GM04503 (cell line): ENCODE results near the gene AKAP9.
A peak's percentile ranks its signal among the peaks of the same experiment; 100 is the strongest.
"Not testable (repeated sequence)": the region's sequence is repeated elsewhere in the genome, so short reads cannot be mapped to it uniquely, and the experiment has no call there.

Source experiments
- DNase-seq: peaks from one replicate; pipeline ENCODE4 v3.0.0-alpha.2; 2012; ENCODE audit warnings: low read depth

The AKAP9 gene

GRCh38 chr7:91940572-91941341 is at the start of gene AKAP9:
Gene AKAP9 (plus strand): TSS chr7:91940862. CDS start chr7:91941100, 238 bp downstream.
- no peak for DNase-seq

- no peak for DNase-seq
These were observed 48.5 kb upstream of the AKAP9 start for GRCh38 chr7:91892099-91892705.

GRCh38 chr7:91892821-91893340 is 47.8 kb upstream of the AKAP9 start:
- no peak for DNase-seq

- not testable (repeated sequence) for DNase-seq
These were observed 47.0 kb upstream of the AKAP9 start for GRCh38 chr7:91893699-91894098.

GRCh38 chr7:91894781-91895480 is 45.7 kb upstream of the AKAP9 start:
- no peak for DNase-seq

GRCh38 chr7:91898240-91898992 is 42.2 kb upstream of the AKAP9 start:
- DNase-seq = no peak

- DNase-seq = no peak
These were observed 41.1 kb upstream of the AKAP9 start for GRCh38 chr7:91899563-91899962.

GRCh38 chr7:91910171-91910570 is 30.5 kb upstream of the AKAP9 start:
- no peak for DNase-seq

- DNase-seq = no peak
These were observed 29.5 kb upstream of the AKAP9 start for GRCh38 chr7:91911121-91911520.

GRCh38 chr7:91912494-91912893 is 28.2 kb upstream of the AKAP9 start:
- DNase-seq = no peak

- peak; percentile 42 for DNase-seq
These were observed 27.1 kb upstream of the AKAP9 start for GRCh38 chr7:91913612-91914011.

GRCh38 chr7:91915401-91916050 is 25.1 kb upstream of the AKAP9 start:
- DNase-seq = no peak

GRCh38 chr7:91916051-91916440 is 24.6 kb upstream of the AKAP9 start:
- DNase-seq = no peak

GRCh38 chr7:91918356-91918755 is 22.3 kb upstream of the AKAP9 start:
- DNase-seq = no peak

GRCh38 chr7:91922857-91923256 is 17.8 kb upstream of the AKAP9 start:
- DNase-seq = no peak

- no peak for DNase-seq
These were observed 12.8 kb upstream of the AKAP9 start for GRCh38 chr7:91927912-91928311.

- no peak for DNase-seq
These were observed 11.2 kb upstream of the AKAP9 start for GRCh38 chr7:91929463-91929862.

GRCh38 chr7:91940171-91940570 is 491 bp upstream of the AKAP9 start:
- no peak for DNase-seq

GRCh38 chr7:91941450-91941849 is 788 bp downstream of the AKAP9 start:
- DNase-seq = no peak

GRCh38 chr7:91942312-91942711 is 1.6 kb downstream of the AKAP9 start:
- DNase-seq = no peak

GRCh38 chr7:91944970-91945369 is 4.3 kb downstream of the AKAP9 start:
- not testable (repeated sequence) for DNase-seq

- DNase-seq = peak; percentile 48
These were observed 4.8 kb downstream of the AKAP9 start for GRCh38 chr7:91945476-91945875.
